ENCODE results near the gene OR1K1.
"Not testable (repeated sequence)": the region's sequence is repeated elsewhere in the genome, so short reads cannot be mapped to it uniquely, and the experiment has no call there.

The OR1K1 gene

DNA sequence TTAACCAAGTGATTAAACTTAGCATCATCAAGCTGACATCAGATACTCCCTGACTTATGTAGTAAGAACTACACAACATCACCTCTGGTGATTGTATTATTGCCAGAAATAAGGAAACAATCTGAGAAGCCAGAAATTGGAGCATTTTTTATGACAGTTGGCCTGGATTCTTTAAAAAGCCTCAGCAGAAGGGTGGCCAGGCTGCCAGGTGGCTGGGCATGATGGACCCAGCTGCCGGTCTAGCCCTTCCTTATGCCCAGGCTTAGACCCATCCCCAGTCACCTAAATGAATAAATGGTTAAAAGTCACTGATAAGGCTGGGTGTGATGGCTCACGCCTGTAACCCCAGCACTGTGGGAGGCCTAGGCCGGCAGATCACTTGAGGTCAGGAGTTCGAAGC, 12.8 kb downstream of the OR1K1 start:
- no peak for DNase-seq (ENCODE audit: low spot score)

DNA sequence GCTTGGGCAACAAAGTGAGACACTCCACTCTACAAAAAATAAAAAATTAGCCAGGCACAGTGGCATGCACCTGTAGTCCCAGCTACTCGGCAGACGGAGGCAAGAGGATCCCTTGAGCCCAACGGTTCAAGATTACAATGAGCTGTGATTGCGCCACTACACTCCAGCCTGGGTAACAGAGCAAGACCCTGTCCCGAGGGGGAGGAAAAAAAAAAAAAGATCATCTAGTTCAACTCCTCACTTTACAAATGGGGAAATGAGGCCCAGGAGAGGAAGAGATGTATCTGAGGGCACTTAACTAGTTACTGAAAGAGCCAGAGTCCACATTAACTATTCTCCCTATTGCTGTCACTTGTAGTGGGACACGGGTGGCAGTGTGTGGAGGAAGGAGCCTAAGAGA, 14.6 kb downstream of the OR1K1 start:
- no peak for DNase-seq (ENCODE audit: low spot score)

DNA sequence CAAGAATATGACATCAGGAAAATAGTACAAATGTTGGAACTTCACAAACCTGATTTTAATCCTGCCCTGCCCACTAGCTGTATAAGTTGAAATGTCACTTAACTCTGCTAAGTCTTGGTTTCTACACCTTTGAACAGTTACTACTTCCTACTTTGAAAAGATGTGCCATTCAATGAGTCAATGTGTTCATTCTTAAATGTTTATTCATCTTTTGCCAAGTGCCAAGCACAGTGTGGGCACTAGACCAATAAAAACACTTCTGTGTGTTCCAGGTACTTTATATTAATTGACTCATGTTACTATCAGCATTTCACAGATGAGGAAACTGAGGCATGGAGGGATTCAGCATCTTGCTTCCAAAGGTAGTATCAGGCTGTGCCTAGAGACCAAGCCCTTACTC, 15.6 kb downstream of the OR1K1 start:
- DNase-seq (ENCODE audit: low spot score): no peak

DNA sequence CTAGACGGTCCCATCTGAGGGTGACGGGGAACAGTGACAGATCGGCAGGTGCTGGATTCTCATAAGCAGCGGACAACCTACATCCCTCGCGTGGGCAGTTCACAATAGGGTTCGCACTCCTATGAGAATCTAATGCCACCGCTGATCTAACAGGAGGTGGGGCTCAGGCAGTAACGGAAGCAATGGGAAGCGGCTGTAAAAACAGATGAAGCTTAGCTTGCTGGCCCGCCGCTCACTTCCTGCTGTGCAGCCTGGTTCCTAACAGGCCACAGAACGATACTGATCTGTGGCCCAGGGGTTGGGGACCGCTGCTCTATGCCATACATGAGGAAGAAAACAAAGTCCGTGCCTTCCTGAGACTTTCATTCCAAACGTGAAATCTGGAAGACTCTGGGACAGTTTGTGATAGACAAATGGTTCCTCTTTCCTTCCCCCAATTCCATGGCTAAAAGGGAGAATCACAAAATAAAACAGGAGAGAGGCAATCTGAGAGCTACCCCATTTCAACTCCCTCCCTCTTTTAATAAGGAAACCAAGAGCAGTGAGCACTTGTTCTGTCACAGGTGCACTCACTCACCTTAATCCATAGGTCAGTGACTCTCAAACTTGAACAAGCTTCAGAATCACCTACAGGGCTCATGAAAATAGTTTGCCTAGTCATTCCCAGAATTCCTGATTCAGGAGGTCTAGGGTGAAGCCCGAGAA, 16.4 kb downstream of the OR1K1 start:
- DNase-seq (ENCODE audit: low spot score): peak; percentile 66

DNA sequence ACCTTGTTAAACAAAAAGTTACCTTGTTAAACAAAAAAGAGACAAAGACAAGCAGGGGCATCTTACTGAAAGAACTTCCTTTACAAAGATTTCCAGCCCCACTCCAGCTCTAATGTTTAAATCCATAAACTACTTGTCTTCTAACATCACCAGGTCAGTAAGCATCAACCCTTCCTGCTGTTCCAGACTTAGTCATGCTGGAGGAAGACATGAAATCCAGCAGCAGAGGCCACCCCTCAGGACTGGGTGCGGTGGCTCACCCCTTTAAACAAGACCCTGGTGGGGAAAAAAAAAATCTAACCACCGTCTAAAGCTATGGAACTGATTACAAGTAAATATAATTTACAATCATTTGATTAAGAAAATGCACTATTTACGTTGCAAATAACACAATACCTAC, 19.4 kb downstream of the OR1K1 start:
- DNase-seq (ENCODE audit: low spot score): no peak

DNA sequence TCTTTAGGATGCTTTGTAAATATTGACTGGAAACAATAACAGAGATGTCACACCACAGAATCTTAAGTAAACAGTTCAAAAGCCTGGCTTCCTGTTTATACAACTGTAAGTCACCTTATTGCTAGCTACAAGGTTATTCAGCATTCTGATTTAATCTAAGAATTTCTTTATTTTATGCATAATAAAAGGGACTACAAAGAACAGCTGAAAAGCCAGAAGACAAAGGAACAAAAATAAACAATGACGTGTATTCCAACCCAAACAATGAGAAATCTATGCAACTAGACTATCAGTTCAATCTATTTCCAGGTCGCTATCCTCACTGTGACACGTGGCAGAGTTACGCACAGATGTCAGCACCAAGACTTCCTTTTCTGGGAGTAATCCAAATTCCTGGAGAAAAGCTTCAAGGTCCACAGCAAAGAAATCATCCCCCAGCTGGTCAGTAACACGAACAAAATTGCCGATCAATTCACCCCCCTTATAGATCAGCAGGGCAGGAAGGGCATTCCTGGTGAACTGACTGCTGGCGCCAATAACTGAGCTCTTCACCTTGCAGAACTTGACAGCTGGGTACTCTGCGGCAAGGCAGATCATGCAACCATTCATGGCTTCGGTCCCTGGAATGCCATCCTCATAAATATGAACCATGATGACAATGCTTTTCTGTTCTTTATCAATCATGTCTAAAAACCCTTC, 20.0 kb downstream of the OR1K1 start:
- no peak for DNase-seq (ENCODE audit: low spot score)

DNA sequence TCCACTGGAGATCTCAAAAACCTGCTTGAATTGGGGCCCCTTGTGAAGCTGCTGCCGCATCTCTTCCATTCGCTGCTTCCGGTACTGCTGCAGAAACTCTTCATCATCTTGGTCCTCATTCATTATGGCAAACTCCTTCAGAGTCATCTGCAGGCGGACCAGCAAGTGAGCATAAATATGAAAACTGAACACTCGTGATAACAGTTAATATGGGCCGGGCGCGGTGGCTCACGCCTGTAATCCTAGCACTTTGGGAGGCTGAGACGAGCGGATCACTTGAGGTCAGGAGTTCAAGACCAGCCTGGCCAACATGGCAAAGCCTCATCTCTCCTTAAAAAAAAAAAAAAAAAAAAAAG, 20.5 kb downstream of the OR1K1 start:
- no peak for DNase-seq (ENCODE audit: low spot score)

DNA sequence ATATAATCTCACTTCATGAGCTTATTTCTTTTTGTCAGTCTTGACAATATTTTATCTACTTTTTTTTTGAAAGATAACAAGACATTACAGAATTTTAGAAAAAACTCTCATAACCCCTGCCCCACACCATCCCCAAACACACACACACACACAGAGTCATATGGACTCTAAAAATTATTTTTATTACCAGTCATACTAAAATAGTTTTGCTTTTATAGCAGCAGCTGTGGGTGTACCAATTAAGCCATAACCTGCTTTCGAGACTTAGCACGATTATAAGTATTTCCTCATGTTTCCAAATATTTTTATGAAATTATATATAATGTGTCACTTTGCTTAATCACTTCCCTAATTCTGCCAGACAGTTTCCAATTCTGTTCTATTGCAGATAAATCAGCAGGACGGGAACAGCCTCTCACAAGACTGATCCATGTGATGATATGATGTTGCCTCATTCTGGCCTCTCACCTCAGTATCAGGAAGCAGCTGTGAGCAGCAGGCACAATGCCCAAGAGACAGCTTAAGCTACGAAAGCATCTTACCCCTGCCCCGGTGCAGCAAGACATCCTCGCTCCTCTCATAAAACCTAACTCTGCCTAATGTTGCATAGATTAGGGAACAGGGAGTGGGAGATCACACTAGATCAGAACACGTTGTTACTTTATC, 21.5 kb downstream of the OR1K1 start:
- DNase-seq (ENCODE audit: low spot score): peak; percentile 33

DNA sequence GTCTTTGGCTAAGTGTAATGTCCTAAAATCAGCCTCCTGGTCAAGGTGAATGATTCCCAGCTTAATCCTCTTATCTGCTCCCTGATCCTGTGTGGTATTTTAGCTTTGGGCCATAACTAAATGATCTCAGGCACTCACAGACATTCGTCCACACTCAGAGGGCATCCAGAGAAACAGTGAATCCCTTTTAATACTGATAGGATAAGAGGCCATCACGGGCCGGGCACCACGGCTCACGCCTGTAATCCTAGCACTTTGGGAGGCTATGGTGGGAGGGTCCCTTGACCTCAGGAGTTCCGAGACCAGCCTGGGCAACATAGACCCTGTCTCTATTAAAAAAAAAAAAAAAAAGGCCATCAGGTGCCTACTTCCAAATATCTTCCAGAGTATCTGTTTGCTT, 22.1 kb downstream of the OR1K1 start:
- DNase-seq (ENCODE audit: low spot score): no peak

DNA sequence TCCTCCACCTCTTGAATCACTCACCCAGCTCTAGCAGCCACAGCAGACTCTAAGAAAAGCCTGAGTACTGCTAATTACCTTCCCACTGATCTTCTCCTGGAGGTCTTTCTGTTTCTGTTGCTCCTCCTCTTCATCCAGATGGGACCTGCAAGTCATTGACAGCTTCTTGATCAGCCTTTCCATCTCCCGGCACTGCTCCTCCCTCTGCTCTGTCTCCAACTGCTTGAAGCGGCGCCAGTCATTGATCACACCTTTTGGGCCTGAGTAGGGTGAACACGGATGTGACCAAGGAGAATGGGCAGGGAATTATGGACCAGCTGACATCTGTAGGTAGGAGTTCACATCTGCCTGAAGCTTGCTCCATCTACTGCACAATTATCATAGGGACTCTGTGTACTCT, 23.0 kb downstream of the OR1K1 start:
- DNase-seq (ENCODE audit: low spot score): no peak

DNA sequence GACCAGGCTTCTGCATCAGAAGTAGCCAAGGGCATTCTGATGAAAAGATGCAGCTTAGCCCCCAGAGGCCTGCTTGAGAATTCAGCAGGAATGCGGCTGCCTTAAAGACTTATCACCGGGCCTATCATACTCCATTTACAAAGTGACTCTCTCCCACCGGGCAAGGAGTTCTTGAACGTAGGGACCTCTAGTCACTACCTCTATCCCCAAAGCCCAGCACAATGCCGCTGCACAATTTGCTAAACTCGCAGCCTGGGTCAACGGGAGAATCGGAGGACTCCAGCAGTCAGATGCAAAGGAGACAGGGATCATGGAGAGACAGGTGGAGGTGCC, 27.8 kb downstream of the OR1K1 start:
- DNase-seq (ENCODE audit: low spot score): no peak

DNA sequence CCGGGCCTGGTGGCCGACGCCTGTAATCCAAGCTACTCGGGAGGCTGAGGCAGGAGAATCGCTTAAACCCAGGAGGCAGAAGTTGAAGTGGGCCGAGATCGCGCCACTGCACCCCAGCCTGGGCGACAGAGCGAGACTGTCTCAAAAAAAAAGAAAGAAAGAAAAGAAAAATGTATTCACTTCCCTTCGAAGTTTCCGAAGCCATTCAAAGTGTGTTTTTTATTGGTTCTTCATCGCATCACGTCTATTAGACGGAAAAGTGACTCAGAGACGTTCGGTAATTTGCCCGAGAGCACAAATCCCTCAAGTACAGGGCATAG, 29.0 kb downstream of the OR1K1 start:
- not testable (repeated sequence) for DNase-seq (ENCODE audit: low spot score)

DNA sequence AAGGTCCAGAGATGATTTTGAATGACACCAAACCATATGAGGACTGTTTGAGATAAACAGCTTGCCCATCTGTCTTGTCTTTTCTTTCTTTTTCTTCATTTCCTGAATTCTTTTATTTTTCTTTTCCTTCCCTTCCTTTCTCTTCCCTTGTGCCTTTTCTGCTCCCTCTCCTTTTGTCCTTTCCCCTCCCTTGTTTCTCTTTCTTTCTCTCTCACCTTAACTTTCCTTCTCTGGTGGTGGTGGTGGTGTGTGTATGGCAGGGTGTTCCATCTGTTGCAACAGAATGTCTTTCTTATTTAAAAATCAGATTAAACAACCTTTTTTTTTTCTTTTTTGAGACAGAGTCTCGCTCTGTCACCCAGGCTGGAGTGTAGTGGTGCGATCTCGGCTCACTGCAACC, 32.3 kb downstream of the OR1K1 start:
- no peak for DNase-seq (ENCODE audit: low spot score)

DNA sequence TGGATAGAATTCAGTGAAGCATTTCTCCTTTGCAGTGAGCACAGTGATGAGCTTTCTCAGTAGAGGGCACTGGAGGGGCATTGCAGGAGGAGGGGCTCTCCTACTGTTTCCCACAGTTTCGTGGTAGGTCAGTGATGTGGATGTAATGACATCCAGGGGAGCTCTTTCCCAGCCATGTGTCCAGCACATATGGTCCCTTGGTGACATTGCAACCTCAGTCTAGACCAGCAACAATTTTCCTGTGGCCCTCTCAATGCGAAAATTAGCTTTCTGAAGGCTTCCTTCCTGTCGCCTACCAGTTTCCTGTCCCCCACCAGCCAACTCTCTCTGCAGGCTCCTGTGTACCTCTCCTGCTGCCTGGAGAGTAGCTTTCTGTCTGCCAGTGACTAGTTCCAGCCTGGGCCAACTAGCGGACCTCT, 35.4 kb downstream of the OR1K1 start:
- no peak for DNase-seq (ENCODE audit: low spot score)

DNA sequence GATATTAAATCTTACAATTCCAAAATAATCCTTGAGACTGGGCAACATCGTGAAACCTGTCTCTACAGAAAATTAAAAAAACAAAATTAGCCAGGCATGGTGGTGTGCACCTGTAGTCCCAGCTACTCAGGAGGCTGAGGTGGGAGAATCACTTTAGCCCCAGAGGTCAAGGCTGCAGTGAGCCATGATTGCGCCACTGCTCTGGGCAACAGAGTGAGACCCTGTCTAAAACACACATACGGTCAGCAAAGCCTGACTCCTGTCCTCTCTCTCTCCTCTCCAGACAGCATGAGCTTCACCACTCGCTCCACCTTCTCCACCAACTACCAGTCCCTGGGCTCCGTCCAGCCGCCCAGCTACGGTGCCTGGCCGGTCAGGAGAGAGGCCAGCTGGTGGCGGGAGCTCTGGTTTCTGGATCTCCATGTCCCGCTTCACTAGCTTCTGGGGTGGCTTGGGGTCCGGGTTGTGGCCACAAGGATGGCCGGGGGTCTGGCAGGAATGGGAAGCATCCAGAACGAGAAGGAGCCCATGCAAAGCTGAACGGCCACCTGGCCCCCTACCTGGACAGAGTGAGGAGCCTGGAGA, 37.4 kb downstream of the OR1K1 start:
- DNase-seq (ENCODE audit: low spot score): no peak

DNA sequence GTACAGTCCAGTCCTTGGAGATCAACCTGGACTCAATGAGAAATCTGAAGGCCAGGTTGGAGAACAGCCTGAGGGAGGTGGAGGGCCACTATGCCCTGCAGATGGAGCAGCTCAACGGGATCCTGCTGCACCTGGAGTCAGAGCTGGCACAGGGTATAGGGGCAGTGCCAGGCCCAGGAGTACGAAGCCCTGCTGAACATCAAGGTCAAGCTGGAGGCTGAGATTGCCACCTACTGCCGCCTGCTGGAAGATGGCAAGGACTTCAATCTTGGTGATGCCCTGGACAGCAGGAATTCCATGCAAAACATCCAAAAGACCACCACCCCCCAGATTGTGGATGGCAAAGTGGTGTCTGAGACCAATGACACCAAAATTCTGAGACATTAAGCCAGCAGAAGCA, 38.5 kb downstream of the OR1K1 start:
- DNase-seq (ENCODE audit: low spot score): not testable (repeated sequence)

DNA sequence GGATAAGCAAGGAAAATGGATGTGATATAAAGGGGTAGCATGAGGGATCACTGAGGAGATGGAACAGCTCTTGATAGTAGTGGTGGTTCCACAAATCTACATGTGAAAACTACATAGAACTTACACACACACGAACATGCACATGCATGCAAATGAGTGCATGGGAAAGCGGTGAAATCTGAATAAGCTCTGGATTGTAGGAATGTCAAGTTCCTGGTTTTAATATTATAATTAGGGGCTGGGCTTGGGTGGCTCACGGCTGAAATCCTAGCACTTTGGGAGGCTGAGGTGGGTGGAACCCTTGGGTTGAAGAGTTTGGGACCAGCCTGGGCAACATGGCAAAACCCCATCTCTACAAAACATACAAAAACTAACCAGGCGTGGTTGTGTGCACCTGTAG, 41.6 kb downstream of the OR1K1 start:
- no peak for DNase-seq (ENCODE audit: low spot score)

DNA sequence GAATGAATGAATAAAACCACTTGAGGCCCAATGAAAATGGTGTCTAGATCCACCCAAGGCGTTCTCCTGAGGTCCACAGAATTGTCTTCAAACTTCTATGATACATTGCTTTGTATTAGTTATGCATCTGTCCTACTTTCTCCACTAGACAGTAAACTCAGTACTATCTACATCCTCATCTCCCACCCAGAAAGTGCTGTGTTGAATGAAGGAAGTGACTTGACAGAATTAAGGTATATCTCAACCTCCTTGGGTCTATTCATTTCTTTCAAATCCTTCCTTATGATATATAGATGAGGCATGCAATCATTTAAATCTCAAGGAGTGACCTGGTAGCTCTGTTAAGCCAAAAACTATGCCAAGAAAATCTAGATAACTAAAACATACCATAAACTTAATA, 44.2 kb downstream of the OR1K1 start:
- no peak for DNase-seq (ENCODE audit: low spot score)

DNA sequence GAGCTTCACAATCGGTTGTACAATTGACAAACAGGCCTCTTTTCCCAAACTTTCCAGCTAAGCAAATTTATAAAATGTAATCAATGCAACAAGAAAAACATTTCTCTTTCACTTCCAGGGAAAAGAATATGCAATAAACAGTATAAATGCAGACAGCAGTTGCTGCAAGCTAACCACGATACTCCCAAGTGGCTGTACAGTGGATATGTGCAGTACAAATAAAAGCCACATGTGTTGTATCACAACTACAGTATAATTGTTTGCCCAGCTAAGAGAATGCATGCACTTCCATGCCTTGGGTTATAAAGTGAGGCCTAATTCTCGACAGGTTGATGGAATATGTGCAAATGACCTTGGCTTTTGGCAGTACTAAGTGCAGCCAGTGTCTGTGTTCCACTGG, 45.2 kb downstream of the OR1K1 start:
- DNase-seq (ENCODE audit: low spot score): no peak

DNA sequence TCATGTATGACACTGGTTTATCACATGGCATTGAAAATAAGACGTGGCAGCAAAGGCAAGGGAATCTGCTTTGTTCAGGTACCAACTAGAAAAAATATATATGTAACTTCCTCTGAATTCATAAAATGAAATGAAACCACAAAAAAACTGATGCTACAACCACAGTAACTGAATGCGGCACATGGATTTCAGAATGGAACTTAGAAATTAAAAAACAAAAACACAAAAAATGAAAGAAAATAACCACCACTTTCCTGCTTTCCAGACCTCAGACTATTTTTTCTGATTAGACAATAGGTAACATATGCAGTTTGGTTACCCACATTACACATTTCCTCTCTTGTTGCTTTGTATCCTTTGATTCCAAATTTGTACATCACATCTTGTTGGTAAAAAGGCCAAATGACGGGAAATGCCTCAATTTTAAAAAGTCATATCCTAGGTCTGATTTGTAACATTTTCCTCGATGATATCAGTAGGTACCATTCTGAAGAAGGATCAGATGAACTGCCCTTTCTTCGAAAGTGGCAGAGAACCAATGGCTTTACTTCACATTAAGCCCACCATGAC, 46.5 kb downstream of the OR1K1 start:
- DNase-seq (ENCODE audit: low spot score): no peak

DNA sequence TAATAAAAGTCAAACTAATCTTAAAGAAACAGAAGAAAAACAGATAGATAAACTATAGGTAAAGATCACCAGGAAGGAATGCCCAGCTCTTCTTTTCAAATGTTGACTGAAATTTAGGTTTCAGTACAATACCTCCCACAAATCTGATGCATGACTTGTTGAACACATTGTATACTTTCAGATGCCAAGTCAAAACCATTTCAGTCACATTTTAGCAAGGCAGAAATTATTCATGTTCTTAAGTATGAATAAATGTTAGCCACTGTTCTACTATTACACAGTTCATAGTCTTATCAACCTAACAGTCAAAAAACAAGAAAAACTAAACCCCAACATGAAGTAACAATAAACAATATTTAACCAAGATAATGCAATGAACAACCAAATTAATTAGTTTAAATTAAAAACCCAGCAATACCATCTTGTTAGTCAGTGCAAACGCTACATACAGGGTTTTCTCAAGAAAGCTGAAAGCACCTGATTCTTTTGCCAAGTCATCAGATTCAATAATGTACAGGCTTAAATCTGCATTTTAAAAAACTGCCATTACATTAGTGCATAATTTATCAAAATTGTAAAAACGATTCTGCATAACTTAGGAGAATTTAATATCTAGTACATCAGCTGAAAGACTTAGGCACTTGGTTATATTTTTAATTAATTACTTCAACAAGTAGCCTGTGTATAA, 48.5 kb downstream of the OR1K1 start:
- DNase-seq (ENCODE audit: low spot score): no peak

Data from Ammon's horn (tissue), 1 donor.